Suppressor macrophage treated with lipopolysaccharide for 4 hours (primary cell): ENCODE data around the gene SDF4.

Source experiments
- DNase-seq: peaks from one replicate; pipeline ENCODE4 v3.0.0-alpha.2; 2020

Gene SDF4

DNA sequence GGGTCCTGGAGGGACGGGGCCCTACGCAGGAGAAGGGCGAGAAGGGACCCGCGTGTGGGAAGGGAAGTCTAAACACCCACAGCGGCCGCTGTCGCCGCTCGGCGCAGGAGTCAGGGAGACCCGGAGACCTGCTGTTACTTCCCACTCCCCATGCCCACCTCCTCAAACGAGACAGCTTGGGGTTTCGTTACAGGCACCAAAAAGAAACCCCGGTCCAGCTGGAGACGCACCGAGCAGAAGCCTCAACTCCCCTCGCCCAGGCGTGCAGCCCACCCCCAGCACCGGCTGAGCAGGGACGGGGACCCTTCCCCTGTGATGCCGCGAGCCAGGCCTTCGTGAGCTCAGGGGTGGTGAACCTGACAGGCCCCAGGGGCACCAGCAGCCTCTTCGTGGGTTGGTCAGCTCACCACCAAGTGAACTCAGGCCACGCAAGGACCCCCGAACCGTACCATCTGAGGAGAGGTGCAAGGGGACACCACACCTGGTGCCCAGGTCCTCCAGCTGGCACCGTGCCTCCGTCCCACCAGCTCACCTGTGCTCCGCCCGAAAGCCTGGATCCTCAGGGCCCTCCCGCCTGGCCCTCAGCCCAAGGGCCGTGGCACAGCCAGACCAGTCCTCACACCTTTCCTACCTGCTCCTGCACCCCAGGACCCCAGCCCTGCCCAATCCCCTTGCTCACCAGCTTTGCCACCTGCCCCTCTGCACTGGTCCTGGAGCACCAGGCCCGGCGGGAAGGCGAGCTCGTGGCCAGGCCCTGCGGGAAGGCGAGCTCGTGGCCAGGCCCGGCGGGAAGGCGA lies 5.0 kb downstream of the SDF4 start:
- DNase-seq: no peak

DNA sequence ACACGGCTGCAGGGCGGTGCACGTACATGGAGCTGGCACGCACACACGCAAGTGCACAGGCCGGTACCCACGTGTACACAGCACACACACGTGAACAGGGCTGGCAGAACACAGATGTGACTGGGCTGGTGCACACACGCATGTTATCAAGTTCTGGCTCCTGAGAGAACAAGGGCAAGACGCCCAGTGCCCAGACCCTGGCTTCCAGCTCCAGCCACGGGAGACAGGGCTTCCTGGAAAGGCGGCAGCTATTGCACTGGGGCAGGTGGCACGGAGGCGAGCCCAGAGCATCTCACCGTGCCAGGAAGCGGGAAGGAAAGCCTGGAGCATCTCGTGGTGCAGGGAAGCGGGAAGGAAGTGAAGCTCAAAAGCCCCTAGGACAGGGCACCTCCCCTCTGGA lies 5.9 kb downstream of the SDF4 start:
- no peak for DNase-seq

DNA sequence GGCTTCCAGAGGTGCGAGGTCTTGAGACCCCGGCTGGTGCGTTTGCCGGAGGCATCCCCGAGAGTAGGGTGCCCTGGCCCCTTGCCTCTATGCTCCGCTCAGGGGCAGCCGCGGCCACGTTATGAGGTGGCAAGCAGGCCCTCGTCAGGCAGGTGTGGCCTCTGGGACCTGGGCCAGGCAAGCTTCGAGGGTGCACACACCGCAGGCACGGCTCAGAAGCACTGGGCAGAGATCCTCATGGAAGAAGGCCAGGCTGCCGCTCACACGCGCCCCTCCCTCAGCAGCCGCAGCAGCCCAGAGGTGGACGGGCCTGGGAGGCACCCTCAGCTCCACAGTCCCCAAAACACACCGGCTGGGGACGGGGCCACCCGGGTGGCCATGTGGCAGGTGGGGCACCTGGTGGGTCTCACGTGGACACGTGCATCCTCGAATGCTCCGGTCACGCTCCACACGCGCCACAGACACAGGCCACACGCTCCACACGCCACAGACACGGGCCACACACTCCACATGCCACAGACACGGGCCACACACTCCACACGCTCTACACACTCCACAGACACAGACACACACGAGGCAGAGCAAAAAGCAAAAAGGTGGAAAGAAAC lies 6.5 kb downstream of the SDF4 start:
- DNase-seq: no peak

DNA sequence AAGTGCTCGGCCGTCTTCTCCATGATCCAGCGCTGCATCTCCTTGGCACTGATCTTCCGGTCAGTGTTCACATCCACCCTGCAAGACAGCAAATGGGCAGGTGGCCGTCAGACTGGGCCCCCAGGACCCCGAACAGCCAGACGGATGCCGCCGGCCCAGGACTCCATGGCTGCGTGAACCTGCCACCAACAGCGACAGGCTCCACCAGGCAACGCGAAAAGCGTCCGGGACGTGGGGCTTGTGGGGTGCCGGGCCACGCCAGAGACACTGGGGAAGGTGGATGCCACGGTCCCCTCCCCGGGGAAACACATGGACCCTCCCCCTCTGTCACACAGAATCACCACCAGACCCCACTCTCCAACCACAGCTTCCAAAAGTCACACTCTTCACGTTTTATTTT lies 7.9 kb downstream of the SDF4 start:
- DNase-seq: no peak

DNA sequence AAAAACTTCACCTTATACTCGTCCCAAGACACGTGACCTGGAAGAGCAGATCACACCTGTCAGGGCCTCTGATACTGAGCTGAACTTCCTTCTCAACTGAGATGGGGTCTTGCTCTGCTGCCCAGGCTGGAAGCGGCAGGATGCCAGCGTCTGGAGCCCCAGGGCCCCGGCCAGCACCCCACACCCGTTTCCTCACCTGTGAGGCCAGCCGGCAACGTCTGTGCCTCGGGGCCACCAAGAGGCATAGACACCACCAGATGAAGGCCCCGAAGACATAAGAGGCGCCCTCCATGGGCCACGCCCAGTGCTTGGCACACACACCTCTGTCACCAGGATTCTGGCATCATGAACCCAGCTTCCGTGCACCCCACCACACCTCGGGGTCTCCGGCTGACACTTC lies 8.5 kb downstream of the SDF4 start:
- no peak for DNase-seq

DNA sequence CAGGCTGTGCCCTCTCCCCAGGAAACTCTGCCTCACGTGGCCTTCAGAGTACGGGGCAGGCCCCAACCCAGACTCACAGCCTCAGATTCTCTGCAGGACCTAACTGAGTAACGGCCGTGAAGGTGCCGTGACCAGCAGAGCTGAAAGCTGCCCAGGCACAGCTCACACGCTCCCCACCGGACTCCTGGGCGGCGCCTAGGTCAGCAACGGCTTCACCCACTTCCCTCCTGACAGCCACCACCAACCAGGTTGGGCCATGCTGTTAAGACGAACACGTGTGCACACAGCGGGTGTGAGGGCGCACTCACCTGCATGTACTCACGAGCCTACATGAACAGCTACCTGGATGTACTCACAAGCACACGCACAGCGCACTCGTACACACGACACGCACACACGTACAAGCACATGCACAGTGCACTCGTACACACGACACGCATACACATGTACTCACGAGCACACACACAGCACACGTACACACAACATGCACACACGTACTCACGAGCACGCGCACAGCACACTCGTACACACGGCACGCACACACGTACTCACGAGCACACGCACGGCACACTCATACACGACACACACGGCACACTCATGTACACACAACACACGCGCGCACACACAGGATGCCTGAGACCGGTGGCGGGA lies 9.1 kb downstream of the SDF4 start:
- DNase-seq: no peak

DNA sequence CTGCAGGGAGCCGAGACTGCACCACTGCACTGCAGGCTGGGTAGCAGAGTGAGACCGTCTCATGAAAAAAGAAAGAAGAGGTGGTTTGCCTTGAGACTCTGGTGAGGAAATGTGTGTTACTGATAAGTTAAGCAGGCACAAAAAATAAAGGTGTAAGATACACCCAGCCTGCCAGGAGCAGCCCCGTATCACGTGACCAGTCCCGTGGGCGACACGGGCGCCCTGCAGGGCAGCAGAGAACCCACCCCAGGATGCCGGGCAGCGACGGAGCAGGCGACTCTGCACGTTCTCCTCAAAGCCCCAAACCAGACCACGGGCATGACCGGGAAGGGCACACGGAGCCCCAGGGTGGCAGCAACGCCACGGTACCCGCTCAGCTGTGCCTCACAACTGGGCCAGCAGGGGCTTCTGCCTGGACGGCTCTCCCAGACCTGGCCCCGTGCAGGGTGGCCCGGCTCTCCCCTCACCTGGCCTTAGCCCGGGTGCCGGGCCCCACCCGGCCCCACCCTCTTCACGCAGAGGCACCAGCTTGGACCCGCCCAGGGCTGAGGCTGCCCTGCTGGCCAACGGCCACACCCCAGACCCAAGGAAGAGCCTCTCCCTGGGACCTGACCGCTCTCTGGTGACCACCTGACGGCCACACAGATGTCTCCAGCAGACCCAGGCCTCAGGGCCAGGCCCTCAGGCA lies 9.8 kb downstream of the SDF4 start:
- DNase-seq: no peak

DNA sequence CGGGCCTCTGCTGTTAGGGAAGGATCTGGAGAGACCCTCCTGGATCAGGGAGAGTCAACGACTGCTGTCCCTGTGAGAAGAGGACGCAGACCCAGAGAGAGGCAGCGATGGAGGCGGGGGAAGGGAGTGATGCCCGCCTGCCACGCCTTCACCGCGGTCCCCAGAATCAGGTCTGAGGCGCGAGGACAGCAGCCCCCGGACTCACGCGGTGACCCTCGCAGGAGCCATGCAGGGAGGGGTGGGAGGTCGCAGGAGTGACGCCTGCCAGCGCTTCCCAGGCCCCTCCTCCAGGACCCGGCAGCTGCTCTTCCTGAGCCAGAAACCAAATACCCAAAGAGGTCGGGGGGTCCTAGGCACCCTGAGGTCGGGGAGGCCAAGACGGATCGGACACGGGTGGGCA lies 11.6 kb downstream of the SDF4 start:
- DNase-seq: no peak

DNA sequence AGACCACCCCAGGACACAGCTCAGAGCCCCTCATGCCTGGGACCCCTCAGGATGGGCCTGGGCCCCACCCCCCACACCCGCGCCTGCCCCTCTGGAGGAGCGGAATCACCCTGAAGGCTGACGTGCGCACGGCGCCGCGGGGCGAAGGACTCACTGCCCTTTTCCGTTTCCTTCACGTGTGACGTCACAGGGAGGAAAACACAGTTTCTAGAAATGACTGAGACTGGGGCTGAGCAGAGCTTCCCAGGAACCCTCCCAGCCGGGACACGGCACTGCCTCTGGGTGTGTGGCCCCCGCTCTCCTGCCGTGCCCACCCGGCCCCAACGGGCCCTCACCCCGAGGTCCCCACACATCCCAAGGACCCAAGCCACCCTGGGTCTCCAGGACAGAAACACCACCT lies 12.5 kb downstream of the SDF4 start:
- DNase-seq: no peak

DNA sequence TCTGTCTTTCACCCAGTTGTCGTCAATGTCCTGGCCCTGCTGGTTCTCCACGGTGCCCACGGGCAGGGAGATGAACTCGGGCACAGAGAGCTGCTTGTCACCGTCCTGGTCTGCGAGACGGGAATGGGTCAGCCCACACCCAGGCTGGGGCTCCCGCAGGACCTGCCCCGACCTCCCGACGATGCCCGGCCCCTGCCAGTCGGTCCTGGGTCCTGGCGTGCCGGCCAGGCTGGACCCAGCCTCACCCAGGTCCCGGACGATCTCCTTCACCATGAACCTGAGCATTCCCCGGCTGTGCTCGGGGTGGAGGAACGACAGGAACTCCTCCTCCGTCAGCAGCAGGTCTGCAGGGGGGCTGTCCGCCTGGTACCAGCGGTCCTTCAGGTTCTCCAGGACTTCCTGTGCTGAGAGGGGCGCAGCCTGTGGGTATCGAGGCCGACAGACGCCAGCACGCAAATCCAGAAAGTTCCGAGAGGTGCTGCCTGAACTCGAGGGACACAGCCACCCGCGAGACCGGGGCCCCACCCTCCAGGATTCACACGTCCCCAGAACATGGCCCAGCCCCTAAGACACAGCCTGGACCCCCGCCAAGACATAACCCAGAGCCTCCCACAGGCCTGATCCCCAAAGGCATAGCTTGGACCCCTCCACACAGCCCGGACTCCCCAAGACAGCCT lies 13.1 kb downstream of the SDF4 start:
- no peak for DNase-seq

DNA sequence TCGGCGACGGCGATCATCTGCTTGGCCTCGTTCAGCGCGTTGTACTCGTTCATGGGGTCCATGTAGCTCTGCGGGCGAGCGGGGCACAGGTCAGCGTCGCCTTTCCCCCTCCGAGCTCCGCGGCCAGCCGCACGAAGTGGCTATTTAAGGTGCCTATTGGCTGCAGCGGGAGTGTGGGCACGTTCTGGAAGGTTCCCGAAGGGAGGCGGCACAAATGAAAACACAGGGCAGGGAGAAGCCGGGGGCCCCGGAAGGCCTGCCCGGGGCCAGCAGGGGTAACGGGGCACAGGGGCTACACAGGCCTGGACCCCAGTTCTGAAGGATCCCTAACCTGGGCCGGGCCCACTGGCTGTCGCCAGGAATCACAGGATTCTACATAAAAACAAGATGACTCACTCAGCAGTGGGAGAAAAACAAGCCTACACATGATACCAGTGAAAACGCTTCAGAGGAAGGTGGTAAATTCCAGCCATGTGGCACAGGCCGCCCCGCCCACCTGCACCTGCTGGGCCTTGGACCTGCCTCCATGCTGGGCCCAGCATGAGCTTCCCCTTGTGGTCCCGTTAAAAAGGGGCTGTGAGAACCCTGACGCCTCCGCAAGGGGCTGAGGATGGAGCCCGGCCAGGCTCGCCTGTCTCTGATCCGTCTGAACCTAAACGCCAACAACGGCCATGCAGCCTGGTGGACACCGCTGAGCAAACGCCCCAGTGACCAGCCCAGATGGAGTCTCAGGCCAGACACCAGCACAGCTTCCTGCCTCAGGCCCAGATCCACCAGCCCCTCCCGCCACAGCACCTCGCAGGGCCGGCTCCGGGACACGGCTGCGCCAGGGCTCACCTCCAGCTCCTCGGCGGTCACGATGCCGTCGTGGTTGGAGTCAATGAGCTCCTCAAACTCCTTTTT lies 13.9 kb downstream of the SDF4 start:
- no peak for DNase-seq

DNA sequence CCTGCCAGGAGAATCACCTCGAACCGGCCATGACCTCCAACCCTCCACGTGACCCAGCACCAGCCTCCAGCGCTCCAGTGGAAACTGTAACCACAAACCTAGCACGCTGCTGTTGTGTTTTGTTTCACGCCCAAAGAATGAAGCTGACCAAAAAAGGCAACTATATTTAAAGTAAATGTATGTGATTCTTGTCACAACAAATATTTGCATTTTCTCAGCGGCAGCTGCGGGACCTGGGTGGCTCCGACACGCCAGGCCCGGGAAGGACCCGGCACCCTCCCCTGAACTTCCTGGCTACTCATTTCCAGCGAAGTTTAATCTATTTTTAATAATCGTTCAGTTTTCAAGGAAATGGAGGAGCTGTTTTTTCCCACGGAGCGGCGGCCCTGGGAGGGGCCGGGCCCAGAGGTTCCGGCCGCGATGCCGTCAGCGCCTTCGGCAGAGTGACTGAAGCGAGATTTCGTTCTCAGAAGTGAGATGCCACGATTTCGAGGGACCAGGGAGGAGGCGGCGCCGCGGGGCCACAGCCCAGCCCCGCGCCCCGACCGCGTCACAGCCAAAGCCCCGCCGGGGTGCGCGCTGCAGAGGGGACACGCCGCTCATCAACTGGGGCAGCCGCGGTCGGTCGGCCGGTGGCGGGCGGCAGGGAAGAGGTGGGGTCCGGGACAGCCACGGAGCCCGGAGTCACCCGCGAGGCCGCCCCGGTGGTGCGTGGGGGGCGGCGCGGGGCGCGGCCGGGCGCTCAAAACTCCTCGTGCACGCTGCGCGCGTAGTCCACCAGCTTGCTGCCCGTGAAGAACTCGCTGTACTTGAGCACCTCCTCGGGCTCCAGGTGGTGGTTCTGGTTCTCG lies 14.8 kb downstream of the SDF4 start:
- DNase-seq: no peak

DNA sequence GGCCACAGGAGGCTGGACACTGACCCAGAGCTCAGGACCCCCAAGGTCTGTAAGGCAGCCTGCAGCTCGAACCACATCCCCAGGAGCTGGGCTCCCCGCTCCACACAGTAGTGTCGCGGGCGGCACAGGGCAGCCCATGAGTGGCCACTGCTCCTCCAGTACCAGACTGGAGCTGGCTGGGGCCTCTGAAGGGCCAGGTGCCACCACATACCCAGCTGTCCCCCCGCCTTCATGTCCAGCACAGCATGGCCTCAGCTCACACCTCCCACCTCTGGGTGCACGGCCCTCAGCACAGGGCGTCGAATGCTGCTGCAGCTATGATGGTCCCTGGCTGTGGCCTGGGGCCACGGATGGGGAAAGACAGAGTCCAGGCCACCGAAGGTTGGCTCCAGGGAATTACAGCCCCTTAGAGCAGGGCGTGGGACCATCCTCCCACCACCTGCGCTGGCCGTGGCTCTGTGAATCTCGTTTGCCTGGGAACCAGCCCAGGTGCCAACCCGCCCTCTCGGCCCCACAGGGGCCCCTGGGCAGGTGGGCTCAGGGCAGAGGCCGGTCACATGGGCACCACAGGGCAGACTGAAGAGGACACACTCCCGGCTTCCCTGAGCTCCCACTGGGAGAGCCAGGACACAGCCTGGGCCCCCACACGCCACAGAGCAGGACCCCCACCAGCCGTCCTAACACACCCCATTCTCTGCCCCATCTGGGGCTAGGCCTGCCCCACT lies 15.8 kb downstream of the SDF4 start:
- no peak for DNase-seq

DNA sequence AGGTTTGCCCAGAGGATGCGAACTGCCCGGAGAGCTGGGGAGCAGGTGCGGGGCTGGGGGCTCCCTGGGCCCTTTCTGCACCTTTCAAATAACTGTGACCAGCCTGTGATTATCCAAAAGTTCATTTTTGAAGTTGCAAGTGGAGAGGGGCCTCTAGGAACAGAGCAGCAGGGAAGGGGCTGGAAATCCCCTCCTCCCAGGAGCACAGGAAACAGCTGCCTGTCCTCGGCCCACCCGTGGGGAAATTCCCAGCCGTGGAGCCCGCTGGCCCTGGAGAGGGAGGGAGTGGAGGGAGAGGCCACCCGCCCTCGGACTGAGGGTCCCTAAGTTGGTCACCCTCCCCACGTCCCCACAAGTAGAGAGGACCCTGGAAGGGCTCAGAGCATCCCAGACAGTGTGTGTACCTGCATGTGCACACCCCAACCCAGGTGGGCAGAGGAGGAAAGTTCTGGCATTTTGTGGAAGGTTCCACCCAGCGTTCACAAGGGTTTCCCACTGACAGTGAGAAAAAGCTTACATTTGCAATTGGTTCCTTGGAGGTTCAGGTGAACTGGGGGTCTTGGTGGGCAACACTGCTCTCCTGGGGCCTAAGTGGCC lies 16.6 kb downstream of the SDF4 start:
- DNase-seq: peak; percentile 31

DNA sequence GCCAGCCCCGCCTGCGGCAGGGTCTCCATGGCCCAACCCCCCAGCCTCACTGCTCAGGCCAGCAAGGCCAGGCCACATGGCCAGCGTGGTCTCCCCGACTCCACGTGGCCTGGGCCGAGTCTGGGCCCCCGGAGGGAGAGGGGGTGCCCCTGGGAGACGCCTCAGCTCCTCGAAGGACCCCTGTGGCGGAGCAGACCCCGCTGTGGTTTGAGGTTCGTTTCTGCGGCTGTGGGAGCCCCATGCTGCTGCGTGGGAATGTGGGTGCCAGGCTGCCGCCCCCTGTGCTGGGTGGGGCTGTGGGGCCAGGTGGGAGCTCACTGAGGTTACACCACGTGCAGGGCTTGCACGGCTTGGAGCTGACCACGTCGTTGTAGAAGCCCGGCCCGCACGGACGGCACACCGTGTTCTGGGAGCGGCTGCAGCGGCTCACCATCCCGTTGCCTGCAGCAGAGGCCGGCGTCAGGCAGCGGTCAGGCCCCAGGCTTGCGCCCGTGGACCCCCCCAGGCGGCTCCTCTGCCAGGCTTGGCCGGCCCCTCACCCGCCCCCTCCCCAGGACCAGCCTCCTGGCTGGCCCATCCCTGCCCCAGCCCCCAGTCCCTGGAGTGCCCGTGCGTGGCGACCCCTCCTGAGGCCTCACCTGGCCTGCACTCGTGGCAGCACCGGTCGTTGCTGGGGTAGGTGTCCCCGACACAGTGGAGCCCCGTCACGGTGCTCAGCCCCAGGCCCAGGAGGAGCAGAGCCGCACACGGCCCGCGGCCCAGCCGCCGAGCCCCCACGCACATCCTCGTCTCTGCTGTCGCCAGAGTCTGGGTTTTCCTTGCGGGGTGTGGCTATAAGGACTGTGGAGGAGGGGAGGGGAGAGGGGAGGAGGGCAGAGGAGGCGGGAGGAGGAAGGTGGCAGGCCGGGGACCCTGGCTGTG lies 18.2 kb downstream of the SDF4 start, which contains the start of gene TNFRSF4:
Gene TNFRSF4 (minus strand): TSS at position 809 of the 921 bp plus-strand sequence. CDS start 26 bp downstream, at position 783.
- DNase-seq: peak; percentile 34

DNA sequence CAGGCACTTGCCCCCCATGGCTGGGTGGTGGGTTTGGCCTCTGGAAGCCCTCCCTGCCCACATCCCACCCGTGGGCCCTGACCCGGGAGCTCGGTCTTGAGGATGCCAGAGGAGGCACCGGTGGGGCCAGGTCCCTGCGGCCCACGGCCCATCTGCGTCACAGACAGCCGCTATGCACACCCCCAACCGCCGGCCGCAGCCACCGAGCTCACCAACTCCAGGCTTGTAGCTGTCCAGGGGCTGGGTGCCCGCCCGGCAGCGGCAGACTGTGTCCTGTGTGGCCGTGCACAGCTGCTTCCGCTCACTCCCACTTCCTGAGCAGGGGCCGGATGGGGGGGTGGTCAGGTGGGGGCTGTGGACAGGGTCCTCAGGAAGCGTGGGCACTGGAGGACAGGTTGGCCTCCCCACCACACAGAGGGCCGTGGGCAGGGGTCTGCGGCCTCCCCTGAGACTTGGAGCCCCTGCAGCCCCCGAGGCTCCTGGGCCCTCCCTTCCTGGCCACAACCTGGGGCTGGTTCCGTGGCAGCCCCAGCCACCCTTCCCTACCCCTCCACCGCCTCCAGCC lies 18.9 kb downstream of the SDF4 start:
- DNase-seq: peak; percentile 37

DNA sequence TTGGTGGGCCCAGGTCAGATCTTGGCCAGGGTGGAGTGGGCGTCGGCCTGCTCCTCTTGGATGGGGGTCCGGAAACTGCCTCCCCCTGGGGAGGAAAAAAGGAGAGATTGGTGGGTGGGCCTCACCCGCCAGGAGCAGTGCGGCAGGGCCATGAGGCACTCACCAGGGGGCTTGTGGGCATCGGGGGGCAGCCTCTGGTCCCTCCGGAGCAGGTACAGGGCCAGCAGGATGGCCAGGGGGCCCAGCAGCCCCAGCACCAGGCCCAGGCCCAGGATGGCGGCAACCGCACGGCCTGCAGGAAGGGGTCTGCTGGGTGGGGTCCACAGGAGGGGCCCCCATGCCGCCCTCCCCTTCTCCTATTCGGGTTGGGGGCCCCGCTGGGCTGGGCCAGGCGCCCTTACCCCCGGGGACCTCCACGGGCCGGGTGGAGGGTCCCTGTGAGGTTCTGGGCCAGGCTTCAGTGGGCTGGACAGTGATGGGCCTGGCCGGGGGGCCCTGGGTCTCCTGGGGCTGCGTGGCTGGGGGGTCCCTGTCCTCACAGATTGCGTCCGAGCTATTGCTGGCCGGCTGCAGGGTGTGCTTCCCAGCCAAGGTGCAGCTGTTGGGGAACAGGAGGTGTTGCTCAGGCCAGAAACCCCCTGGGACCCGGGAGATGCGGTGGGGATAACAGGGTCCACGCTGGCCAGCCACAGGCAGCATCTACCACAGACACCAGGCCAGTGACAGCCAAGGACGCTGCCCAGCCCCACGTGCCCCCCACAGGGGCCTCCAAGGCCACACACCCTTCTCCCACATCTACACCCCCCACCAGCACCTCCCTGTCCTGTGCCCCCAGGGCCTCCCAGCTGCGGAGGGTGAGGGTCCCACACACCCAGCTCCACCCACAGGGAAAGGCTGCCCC lies 20.0 kb downstream of the SDF4 start:
- DNase-seq: no peak
